M059J (cell line): ENCODE measurements around the gene ADORA2B. TPM values are rescaled to one million over a fixed set of nuclear protein-coding genes. Genes with fewer than 3 reads are reported as not detected.

Experiments
- DNase-seq: peaks from one replicate; pipeline ENCODE4 v3.0.0-alpha.2; 2012; ENCODE audit warnings: low read depth
- total RNA-seq: library from RNA; depleted of rRNA; stranded (reverse); fragments of >200 nt; shearing (Covaris generic); gene quantifications from 2 replicates; pipeline ENCODE4 v1.2.3, GENCODE V29; 2014; rRNA removed

ADORA2B gene
- total RNA-seq, 1 experiment from 2014 or later = 20.8 TPM

- peak; percentile 57 for DNase-seq
Measured at GRCh38 chr17:15981646-15982580, 37.0 kb downstream of the ADORA2B start.

DNA sequence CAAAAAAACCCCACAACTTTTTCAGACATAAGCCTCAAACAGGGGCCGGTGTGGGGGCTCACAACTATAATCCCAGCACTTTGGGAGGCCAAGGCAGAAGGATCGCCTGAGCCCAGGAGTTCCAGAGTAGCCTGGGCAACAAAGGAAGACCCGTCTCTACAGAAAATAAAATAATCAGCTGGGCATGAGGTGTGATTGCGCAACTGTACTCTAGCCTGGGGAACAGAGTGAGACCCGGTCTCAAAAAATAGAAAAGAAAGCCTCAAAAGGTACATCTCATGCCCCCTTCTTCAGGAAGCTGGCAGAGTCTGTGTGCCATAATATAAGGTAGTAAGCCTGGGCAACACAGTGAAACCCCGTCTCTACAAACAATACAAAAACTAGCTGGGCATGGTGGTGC is 51.4 kb downstream of the ADORA2B start:
- DNase-seq = no peak

DNA sequence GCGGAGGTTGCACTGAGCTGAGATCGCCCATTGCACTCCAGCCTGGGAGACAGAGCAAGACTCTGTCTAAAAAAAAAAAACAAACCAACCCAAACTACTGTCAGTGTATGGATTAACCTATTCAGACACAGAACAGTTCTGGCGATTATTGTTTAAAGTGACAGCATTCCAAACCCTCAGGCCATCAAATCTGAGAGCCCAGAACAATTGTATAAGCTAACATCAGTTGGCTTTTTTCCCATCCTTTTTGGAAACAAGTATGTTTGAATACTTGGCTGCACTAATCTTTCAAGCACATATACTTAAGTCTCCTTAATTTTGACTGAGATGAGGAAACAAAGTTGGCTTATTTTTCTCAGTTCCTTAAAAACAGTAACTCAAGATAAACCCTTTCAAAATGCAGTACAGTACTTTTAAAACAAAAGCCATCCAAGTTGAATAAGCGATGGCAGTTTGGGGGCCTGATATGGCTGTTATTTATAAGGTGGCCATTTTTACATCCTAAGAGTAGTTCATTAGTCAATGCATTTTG is 53.2 kb downstream of the ADORA2B start:
- no peak for DNase-seq

DNA sequence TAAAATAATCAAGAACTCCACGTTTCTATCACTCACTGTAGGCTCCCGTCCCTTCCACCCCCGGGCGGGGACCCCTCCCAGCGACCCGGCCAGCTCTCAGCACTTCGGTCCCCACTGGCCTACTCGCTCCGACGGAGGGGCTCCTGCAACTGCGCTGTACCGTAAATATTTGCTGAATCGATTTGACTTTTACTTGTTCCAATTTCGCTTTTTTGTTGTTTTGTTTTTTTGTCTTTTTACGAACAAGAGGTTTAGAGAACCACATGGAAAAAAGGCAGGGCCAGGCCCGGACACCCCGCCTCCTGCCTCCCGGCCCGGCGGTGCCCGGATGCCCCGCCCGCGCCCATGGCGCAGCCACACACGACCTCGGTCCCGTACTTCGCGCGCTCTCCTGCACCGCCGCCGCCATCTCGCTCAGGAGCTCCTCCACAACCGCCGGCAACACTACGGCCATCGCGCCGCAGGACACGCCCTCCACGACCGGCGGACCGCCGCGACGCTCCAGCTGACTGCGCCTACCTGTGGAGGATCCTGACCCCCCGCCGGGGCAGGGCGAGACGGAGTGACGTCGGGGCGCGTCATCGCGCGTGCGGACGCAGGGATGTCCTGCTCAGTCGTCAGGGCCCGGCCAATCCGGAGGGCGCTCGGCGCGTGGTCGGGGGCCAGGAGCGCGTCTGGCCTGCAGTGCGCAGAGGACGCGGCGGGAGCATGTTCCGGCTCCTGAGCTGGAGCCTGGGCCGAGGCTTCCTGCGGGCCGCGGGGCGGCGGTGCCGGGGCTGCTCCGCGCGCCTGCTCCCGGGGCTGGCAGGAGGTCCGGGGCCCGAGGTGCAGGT is 54.4 kb downstream of the ADORA2B start, which contains the start of the genes TTC19 and ZSWIM7:
TSS of gene TTC19 (plus strand) at position 684 of the 833 bp plus-strand sequence. CDS start at position 709, 25 bp downstream.
TSS of gene ZSWIM7 (minus strand) at position 564 of the 833 bp plus-strand sequence. CDS start at position 454, 110 bp downstream.
- DNase-seq = peak; percentile 91

DNA sequence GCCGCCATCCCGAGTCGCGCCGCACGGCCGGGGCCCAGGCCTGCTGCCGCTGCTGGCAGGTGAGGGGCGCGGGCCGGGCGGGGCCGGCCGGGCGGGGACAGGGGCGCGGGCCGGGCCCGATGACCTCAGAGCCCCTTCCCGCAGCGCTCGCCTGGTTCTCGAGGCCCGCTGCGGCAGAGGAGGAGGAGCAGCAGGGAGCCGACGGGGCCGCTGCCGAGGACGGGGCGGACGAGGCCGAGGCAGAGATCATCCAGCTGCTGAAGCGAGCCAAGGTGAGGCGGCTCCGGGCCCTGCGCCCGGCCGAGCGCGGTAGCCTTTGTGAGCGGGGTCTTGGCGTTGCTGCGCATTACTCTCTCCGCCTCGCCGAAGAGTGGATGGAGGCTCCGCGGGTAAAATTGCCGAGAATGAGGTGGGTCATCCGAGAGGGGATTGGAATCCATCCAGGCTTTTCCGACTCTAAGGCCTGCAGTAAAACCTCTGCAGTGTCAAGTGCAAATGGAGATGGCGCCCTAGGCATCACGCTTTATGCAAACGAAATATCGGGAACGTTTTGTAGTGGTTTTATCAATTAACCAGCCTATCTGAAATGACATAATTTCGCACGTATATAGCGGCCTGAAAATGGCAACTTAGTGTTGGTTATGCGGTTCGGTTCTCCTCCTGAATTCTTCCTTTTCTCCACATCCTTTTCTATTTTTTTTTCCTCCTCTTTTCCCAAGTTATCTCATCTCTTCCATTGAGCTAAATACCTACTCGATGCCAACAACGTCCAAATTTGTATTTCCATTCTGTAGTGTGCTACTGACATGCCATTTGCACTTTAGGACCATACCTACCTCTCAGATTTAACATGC is 55.3 kb downstream of the ADORA2B start:
- peak; percentile 39 for DNase-seq

DNA sequence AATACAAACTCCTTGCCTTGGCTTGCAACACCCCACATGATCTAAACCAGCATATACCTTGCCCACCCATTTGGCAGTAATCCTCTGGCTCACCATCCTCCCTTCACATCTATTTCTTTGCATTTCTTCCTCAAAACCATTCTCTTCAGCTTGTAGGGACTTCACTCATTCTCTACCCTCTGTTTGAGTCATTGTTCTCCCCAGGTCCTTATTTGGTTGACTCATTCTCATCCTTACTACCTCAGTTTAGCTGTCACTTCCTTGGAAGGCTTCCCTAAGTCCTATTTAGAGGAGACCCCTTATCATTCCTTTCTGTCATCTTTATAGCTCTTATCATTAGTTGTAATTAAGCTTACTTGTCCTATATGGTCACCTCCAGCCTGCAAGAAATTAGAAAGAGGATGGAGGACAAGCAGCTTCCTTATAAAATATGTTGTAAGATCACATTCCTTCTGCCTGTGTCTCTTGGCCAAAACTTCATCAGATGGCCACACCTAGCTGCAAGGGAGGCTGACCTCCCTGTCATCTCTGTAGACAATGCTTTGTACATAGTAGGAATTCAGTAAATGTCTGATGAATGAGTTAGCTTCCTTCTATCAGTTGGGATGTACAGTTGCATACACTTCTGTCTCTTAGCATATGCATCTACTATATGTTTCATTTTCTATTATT is 56.4 kb downstream of the ADORA2B start:
- DNase-seq = no peak

DNA sequence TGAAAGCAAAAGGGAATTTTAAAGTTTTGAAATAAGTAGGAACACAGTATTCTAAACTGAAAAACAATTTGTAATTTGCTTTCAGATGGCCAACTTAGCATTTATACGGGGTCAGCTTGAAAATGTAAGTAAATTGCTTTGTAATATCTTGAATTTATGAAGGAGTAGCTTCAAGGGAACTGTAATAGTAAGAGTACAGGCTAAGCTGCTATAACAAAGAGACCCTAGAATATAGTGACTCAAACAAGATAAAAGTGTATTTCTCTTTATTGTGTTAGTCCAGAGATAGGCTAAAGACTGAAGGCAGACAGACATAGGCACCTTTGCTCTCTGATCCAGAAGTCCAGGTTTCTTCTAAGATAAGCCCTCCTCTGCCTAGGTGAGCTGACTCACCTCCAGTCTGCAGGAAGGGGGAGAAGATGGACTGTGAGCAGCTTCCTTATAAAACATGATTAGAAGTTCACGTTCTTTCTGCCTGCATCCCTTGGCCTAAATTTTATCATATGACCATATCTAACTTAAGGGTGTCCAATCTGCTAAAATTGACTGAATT is 57.9 kb downstream of the ADORA2B start:
- DNase-seq = no peak

DNA sequence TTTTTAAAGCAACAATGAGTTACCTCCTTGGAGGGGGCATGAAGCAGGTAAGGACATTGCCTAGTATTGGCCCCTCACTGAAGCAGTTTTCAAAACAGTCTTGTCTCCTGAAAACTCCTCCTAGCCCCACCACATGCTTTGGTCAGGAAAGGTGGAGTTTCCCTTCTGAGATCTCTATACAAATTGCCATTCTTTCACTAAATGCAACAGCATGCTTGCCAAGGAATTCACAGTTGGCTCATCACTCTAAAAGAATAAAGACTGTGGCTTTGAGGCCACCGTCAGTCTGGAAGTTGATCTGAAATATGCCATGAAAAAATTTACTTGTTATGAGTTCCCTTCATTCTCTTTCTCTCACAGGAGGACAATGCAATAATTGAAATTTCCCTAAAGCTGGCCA is 58.9 kb downstream of the ADORA2B start:
- no peak for DNase-seq

DNA sequence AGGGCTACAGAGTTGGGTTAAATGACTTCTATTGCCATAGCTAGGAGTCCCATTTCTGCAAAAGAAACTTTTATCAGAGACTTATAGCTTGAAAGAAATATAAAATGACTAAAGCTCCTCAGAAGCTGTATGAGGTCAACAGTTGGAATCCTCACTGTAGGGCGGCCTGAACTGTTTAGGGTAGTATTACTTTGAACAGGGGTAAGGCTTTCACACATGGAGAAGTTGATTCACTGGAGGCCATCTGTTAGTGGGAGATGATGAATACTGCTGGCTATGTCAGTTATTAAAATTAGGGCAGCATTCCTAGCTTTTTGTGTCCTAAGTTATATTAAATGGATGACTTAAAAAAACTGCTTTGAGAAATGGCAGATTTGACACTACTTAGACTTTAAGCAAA is 60.7 kb downstream of the ADORA2B start:
- no peak for DNase-seq

- DNase-seq = no peak
Measured at GRCh38 chr17:16007439-16007838, 62.5 kb downstream of the ADORA2B start.

- peak; percentile 70 for DNase-seq
Measured at GRCh38 chr17:16013943-16014407, 69.0 kb downstream of the ADORA2B start.

GRCh38 chr17:16019347-16019746 is 74.4 kb downstream of the ADORA2B start:
- no peak for DNase-seq

DNA sequence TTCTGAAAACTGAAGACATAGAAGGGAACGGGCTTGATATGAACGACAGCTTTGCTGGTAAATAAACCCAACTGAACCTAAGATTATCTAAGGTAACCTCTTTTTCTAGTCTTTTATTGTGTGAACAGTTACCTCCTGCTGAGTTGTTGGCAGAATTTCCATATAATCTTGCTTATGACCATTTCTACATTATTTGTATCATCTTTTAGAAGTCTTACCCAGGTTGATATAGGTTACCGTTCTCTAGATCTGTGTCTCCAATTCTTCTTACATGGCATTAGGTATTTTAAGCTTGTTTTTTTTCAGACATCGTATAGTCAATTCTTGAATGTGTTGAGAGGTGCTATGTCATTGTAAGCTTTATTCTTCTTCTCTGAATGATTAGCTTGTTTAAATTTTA is 79.0 kb downstream of the ADORA2B start:
- no peak for DNase-seq

- no peak for DNase-seq
Measured at GRCh38 chr17:16025202-16025601, 80.3 kb downstream of the ADORA2B start.

Other genes starting within 250 kb of the ADORA2B start
- 25.0 and 28.2 TPM in 2 replicates for gene ZNF286A, start 245.4 kb upstream of the ADORA2B start, total RNA-seq
- gene TBC1D26, start 212.8 kb upstream of the ADORA2B start, total RNA-seq = not detected in 2 replicates
- 25.3 and 26.5 TPM in 2 replicates for gene ZSWIM7, start 54.6 kb downstream of the ADORA2B start, total RNA-seq
- gene TTC19, start 54.7 kb downstream of the ADORA2B start, total RNA-seq = 20.6 and 23.7 TPM in 2 replicates